ENCODE results near the gene HIVEP3. TPM values are rescaled to one million over a fixed set of nuclear protein-coding genes. Genes with fewer than 3 reads are reported as not detected.

HIVEP3 gene
- total and polyA plus RNA-seq, 2 of the 13 experiments (the other 11 are each of a cell fraction or from before 2014, with no cell fraction given) = 0.05 TPM; not detected in 1

GRCh38 chr1:41650028-41650880 is 268.5 kb downstream of the HIVEP3 start:
- in situ Hi-C loops (cut with HindIII; ENCODE audit: extremely low pct_ligation_motif_present, low pct_unique_long_range_greater_than_20kb) (no loop called here), intact Hi-C loops (cut with micrococcal nuclease; ENCODE audit: unreplicated experiment) (no loop called here)
- Histone ChIP-seq H3K36me3 (replicated peaks in 1 of 2; ENCODE audit: control insufficient read depth in 1 of 2, insufficient read depth in 2 of 2, low read length in 2 of 2) (no peaks in the 10 kb centered on the region), H3K79me2 (ENCODE audit: insufficient read depth, low read length) (no peaks in the 10 kb centered on the region), H4K20me1 (ENCODE audit: insufficient read depth, low read length) (no peaks in the 10 kb centered on the region), H3K9ac (ENCODE audit: insufficient read depth, low read depth, low read length) (no peak overlapping the region), H3K4me2 (ENCODE audit: low read depth, low read length) (no peak overlapping the region), H3K27me3 (ENCODE audit: control insufficient read depth in 1 of 2, insufficient read depth in 2 of 2, low read length in 2 of 2) (peaks cover 0 to 1% of the 10 kb centered on the region in 2 experiments; a peak in 2 of 5 replicates), H2AFZ (ENCODE audit: low read length) (no peak overlapping the region), H3K9me3 (ENCODE audit: low read length) (no peaks in the 10 kb centered on the region), H3K27ac (ENCODE audit: extremely low read length, insufficient read depth, low read length) (no peak overlapping the region), H3K4me1 (ENCODE audit: insufficient read depth, low read length) (no peaks in the 10 kb centered on the region), H3K4me3 (replicated peaks in 1 of 3; ENCODE audit: insufficient read depth in 1 of 3, low read depth in 2 of 3, low read length in 3 of 3) (no peak overlapping the region)
- DNase-seq (ENCODE audit: low spot score) (no peak), ATAC-seq (no peak), FAIRE-seq (no peak)
- TF ChIP-seq HDAC6 (IDR thresholded peaks at IDR 0.05; ENCODE audit: low read depth, low read length) (no peak), BCLAF1 (IDR thresholded peaks at IDR 0.05) (no peak), CHD2 (IDR thresholded peaks at IDR 0.05; ENCODE audit: low read depth, low read length) (no peak), ZZZ3 (CRISPR knock-in tag; IDR thresholded peaks at IDR 0.05; ENCODE audit: borderline replicate concordance) (no peak), ZNF629 (CRISPR knock-in tag; conservative IDR thresholded peaks at IDR 0.05) (no peak), ZBTB39 (CRISPR knock-in tag; IDR thresholded peaks at IDR 0.05) (no peak), ZNF275 (CRISPR knock-in tag; IDR thresholded peaks at IDR 0.05; ENCODE audit: borderline replicate concordance) (no peak)
- WGBS (ENCODE audit: low lambda C conversion rate) = 6% methylated on average over 11 of the region's 11 CpGs
- ChIA-PET POLR2A (no interaction called here), CTCF (ENCODE audit: low intra/inter-chr PET ratio, low total read pairs) (no interaction called here)
- BruUV-seq (replicated peaks) = no TSS peak

Measured in HepG2 (cell line).